T-helper 2 cell treated with Interferon-gamma antibody and Interleukin-4, amounts not matched to agents 100 ng/mL and 5 ng/mL, for 36 hours (primary cell): ENCODE data around the gene ATP11A. TPM values are rescaled to one million over a fixed set of nuclear protein-coding genes. Genes with fewer than 3 reads are reported as not detected.

Experiments
- intact Hi-C: fragments of 100-400 bp; cut with micrococcal nuclease; formaldehyde crosslinking; loops from one replicate; pipeline ENCODE4 v1.15.1; 2023
- total RNA-seq: library from RNA; stranded (reverse); gene quantifications from 2 replicates; pipeline ENCODE4 v1.2.3, GENCODE V29; 2022

Gene ATP11A
- total RNA-seq, 1 donor from 2014 or later: 64.2 TPM

DNA sequence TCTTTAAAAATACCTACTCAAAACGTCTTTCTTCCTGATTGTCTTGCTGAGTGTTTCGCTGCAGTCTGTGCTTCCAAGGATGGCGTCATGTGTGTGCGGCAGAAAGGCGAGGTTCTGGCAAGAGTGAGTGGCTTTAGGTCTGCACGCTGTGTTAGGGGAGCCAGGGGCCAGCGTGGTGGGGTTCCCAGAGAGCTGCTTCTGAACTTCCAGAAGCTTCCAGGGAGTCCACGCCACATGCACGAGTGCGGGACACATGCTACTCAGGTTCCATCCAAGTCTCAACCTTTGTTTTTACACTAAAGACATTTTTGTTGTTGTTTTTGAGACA is 67.9 kb downstream of the ATP11A start:
- intact Hi-C loops: no loop called here

DNA sequence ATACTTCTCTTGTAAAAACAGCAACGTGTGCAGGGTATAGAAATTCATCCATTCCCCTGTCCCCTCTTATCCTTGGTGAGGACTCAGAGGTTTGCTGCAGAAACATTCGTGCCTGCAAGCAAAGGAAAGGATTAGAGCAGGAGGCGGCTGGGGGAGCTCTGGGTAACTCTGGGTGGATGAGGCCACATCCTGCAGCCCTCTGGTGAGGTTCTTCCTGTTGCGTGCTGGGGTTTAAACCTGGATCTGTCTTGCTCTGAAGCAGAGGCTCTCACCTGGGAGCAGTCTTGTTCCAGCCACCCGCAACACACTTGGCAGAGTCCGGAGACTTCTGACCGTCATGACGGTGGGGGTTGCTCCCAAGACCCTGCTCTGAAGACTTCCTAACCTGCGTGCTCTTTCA is 69.2 kb downstream of the ATP11A start:
- intact Hi-C loops: no loop called here

DNA sequence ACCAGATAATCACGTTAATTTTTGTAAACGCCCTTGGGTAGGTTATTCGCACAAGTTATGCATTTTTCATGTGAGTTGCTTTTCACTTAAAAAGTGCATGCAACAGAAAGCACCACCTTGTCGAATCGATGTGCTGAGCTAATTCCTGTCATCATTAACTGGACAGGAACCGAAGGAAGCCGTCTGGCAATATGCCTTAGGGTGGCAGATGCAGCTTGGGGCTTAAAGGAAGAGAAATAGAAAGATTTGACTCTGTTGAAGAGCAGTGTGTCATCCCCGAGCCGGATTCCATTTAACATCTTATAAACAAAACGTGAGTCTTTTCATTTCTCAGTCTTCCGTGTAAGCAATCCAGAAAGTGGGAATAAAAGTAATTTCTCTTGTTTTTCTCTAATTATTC is 70.0 kb downstream of the ATP11A start:
- intact Hi-C loops: no loop called here

DNA sequence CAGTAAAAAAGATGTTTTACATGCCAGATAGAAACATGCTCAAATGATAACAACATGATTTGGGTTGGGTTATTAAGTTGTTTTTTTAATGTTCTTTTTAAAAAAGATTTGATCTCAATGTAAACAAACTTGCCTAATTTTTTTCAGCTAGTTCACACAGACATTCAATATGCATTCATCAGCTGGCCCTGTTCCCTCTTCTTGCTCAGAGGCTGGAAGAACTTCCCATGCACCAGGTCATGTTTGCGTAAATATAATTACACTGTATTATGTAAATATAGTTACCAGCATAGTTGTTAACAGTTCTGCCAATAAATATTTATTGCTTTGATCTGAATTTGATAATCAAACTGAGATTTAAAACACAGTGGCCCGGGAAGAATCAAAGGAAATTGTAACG is 70.6 kb downstream of the ATP11A start:
- intact Hi-C loops: no loop called here

DNA sequence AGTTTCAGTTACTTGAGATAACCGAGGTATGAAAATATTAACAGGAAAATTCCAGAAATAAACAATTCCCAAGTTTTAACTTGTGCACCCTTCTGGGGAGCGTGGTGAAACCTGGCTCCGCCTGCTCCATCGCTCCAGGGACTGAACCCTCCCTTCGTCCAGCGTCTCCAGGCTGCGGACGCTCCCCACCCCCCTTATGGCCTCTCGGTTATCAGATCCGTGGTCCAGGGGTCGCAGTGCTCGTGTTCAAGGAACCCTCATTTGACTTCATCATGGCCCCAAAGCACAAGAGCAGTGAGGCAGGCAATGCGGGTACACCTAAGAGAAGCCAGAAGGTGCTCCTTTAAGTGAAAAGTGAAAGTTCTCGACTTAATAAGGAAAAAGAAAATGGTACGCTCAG is 71.1 kb downstream of the ATP11A start:
- intact Hi-C loops: no loop called here

DNA sequence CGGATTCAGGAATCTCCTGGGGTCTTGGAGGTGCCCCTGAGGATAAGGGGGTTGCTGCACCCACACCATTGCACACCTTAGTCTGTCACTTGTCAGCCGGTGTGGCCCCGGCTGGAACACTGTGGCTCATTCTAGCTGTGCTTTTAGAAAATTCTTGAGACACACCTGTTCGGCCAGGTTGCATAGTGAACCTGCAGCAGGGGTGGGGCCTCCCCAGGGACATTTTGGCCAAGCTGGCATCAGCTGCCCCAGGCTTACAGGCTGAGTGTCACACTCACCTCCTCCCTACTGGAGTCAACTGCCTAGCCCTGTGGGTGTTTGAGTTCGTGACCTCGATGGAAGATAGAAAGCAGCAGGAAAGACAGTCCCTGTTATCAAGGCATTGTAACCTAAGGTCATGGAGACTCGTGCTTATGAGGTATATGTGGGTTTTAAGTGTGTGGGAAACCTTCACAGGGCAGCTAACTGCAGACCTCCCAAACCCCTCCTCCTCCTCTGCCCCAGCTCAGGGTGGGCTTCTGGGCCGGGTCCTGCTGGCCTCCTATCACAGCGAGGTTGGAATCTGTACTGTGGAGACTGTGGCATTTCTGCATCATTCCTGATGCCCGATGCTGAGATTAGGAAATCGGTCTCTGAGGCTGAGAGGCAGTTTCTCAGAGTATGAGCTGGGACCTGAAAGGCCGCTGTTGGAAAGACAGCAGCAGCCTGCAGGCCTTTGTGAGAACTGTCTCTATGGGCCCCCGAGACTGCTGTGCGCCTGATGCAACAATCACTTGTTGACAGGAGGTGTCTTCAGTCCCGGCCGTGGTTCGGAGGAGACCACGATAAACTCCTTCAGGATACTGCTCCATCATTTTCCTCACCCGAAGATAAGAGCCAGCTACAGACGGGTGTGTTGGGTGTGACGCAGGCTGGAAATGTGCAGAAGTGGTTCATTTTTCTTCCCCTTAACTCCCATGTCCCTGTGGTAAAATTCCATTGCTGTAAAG is 72.2 kb downstream of the ATP11A start:
- intact Hi-C loops: no loop called here

DNA sequence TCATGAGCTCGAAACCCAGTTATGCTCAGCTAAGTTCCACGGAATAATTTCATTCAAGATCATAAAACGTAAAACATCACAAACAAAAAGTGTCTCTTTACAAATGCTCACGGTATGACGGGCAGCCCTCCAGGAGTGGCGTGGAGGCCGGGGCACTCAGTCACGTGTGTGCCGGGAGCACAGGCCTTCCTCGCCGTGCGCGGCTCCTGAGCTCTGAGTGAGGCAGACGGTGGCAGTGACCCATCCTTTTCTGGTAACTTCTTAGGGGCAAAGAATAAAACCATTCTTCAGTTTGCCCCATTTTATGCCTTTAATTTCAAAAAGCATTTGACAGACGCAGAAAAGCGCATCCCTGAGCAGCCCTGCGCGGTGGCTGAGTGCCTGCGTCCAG is 72.8 kb downstream of the ATP11A start:
- intact Hi-C loops: no loop called here

DNA sequence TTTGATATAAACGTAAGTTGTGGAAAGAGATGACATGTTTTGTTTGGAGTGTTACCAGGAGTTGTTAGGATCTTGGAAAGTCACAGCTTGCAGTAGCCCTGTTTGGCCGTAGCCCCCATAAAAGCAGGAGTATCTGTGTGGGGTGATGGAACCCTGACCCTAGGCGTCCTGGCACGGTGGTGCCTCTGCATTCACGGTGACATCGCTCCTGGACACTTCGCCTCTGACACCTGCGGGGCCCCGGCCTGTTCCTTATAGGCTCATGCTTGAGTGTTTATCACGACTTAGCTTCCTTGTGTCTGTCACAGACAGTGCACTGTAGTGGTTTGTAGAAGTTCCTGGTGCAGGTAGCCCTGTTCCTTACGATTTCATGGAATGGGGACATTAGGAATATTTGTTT is 74.2 kb downstream of the ATP11A start:
- intact Hi-C loops: no loop called here

DNA sequence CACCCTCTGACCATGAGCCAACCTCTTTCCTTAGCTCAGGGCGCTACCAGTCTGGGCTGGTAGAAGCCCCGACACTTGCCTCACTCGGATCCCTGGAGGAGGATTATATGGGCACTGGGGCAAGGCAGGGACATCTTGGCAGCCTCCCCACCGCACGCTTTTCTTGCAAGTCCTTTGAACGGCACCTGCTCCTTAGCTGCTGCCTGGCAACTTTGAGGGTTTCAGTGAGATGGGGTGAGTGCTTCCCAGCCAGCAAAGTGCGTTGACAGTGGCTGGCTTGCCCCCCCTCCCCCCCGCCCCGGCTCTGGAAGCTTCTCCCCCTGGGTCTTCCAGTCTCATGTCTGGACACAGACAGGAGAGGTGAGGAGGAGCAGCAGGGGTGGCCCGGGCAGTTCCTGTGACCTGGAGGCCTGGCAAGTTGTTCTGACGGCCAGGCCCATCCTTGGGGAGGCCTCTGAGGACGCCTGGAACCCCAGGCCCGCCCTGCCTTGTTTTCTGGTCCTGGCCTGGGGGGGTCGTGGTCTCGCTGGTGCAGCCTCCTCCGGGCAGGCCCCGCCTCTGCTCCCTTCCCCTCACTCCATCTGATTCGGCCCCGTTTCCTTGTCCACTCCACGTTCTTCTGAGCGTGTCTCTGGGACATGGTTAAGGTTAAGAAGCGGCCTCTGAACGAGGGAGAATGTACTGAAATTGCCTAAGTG is 75.2 kb downstream of the ATP11A start:
- intact Hi-C loops: no loop called here

DNA sequence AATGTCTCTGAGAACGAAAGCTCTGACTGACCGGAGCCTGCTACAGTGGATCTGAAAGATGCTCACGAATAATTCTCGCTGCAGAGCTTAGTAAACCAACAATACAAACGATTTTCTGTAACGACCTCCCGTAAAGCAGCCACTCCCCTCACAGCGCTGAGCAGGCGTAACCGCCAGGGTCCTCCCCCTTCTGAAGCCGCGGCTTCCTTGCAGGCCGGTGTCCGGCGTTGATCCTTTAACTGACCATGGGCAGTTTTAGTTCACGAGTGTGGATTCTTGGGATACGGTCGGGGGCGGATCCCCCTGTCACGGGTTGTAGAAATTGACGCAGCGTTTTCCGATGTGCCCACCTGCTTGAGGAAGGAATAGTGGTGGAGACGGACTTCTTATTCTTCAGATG is 75.9 kb downstream of the ATP11A start:
- intact Hi-C loops: no loop called here

DNA sequence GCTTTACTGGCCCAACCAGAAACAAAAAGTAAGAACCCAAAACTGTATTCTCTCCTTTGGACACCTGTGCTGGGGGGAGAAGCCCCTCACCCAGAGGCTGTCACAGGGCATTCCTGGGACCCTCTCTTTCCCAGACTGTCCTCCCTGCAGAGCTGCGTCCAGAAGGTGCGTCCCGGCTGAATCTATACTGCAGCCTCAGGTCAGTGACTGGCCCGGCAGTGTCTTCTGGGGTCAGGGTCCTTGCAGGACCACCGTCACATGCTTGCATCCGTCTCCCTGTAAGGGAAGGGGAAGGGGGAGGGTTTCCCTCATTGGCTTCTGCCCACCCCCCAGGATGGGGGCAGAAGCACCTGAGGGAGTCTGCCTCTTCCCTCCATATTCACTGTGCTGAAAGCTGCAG is 76.5 kb downstream of the ATP11A start:
- intact Hi-C loops: no loop called here

DNA sequence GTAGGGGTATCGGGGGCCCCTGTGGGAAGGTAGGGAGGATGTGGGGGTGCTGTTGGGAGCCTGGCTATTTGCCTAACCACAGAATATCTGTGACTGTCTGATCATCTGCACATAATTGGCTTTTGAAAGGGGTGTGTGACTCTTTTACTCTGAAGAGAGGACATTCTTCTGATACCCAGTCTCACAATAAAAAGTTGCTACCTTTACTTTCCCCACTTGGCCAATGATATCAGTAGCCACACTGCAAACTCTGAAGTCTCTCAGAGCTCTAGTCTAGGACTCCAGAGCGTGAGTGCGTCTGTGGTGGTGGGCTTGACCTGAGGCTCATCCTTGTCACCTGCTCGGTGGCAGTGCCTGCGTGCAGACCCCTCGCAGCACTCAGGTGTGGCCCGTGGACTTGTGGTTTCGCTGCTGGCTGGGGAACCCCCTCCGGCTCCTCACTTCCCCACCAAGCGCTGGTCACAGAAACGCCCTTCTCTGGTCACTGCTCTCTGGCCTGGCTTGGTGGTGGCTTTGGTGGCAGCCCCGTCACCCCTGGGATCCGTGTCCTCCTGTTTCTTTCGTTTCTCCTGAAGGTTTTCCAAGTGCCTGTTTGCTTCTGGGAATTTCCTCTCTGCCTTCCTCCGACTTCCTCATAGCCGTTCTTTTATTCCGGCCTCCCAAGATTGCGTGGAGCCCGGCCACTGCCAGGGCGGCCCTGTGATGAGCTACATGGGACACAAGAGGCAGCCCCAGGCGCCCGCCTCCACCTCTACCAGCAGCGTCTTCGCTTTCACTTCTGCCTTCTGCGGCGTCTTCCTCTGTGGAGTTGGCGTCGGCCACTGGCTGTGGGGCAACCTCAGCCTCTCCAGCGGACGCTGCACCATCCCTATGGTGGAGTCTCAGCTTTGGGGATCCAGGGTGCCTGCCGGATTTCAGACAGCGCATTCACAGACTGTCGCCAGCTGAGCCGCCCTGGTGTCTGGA is 78.0 kb downstream of the ATP11A start:
- intact Hi-C loops: no loop called here

DNA sequence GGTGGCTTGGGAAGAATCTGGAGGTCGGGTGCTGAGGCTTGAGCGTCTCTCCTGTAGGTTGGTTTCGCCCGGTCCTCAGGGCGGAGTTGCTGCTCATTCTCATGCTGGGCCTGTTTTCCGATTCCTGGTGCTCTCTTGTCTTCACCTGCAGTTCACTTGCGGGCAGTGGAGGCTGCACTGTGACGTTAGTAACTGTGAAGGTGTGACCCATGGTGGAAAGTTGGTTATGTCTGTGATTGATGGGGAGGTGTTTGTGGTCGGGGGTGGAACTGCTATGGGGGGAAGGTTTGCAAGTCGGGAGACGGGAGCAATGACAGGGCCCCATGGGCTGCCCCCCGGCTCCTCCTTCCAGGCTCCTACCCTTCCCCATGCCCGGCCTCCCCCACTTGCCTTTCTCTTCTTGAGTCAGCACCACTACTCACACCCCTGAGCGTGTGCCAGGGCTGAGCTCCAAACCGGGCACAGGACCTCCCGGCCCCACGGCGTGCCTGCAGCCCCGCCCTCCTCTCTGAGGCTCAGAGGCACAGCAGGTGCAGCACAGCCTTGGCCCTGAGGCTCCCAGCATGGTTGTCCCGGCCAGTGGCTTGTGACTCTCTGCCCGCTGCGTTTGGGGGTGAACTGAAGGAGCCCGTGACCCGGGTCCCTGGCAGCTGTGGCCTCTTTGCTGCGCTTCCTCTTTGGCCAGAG is 79.1 kb downstream of the ATP11A start:
- intact Hi-C loops: no loop called here

DNA sequence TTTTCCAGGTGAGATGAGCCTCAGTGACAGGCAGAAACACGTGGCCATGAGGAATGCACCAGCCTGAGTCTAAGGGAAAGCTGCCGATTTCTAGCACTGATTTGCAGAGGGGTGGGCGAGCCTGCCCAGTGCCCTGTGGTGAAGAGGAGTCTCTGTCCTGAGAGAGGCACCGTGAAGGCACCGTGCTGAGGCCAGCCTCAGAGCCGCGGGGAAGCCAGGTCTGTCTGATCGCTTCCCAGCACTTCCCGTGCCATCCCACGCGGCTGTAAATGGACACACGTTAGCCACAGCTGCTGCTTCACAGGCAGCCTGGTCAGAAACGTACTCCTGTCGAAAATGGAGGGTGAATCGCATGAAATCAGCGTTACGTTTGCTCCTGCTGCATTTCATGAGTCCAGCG is 79.8 kb downstream of the ATP11A start:
- intact Hi-C loops: no loop called here

DNA sequence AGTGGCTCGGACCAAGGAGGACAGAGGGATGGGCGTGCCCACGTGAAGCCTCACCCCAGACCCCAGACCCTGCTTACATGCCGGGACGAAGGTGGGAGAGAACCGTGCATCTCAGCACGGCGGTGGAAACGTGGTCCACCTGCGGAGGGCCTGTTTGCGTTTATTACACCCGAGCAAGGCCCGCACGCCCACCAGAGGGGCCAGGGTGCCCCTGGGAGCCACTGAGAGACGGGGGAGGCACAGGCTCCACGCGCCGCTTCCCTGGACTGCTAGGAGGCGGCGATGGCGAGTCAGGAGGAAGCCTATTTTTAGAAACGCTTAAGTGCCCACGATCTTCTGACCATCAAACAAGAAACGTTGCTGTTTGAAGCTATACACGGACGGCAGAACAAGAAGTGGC is 80.7 kb downstream of the ATP11A start:
- intact Hi-C loops: no loop called here

DNA sequence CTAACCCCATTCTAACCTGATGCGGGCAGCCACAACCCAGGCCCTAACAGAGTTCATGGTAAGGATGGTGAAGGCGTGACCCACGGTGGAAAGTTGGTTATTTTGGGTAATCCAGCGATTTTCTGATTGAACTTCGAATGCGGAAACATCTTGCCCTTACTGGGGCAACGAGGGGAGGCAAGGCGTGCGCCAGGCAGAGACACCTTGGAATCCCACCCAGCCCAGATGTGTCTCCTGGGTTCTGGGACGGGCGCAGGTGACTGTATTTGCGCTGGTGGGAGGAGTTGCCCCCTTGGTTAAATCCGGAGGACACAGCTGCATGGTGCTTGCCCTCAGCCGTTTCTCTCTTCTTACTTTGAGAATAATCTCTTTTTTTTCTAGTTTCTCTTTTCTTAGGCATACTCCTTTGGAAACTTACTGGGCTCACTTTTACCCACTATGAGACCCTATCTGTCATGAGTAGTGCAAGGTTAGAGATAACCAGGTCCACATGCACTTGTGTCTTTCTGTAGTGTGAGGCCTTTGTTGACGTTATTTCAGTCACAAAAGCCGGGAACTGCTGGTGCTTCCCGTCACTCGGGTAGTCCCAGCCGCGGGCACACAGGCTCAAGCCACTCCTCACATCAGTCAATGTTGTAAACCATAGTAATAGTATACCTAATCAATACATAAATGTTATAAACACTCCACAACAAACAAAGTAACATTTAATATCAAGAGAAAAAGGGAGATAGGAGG is 81.5 kb downstream of the ATP11A start:
- intact Hi-C loops: no loop called here

DNA sequence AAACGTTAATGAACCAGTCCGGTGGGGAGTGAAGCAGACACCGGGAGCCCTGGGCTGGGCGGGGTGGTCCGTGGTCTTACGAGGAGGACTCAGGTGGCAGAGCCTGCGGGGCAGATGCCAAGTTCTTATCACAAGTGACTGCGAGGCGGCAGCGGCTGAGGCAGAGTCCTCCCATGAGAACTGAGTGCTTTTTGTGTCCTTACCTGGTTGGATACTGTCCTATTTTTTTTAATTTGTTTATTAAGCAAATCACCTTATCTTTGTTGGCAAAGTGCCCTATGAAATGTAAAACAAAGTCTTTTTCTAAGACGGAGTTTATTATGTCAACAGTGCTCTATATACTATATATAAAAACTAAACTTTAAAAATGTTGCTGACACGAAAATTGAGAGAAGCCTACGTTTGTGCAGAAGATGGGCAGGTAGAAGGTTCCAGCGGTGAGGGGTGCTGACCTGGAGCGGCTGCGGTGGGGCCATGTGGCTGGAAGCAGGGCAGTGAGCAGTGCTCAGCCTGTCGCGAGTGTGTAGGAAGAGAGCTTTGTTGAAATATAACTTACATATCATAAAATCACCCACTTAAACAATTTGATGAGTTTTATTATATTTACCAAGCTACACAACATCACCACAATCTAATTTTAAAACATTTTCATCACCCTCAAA is 82.2 kb downstream of the ATP11A start:
- intact Hi-C loops: no loop called here

DNA sequence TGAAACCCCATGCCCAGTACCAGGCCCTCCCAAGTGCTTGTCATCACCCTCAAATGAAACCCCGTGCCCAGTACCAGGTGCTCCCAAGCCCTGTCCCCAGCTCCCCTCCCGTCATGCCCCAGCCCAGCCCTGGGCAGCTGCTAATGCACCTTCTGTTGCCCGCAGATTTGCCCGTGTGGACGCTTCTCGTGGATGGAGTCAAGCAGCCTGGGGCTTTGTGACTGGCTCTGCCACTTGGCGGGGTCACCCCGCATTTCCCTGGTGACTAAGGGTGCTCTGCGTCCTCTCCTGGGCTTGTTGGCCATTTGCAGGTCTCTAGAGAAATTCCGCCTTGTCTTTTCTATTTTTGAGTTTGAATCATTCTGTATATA is 82.7 kb downstream of the ATP11A start:
- intact Hi-C loops: no loop called here

DNA sequence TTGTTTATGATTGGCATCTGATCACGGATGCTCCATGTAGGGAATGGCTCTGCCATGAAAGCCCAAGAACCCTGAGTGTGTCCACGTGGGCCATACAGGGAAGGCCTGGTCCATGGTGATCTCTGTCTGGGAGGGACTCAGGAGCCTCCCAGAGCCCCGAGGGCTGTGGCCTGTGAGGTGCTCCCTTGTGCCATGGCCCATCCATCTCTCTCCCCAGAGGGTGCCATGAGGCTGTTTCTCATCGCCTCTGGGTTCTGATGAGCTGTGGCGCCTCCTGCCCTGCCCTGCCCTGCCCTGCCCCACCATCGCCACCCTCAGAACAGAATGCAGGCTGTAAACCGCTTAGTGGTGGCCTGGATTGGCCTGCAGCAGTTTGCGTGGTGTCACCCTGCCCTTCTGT is 83.1 kb downstream of the ATP11A start:
- intact Hi-C loops: no loop called here
